Gastroesophageal sphincter (tissue), 3 donors: Measurements from ENCODE around the gene UST.

Experiments
- CTCF ChIP-seq, 4 experiments: fragments of 200-600 bp in 2 of 4; fragments of 450-650 bp in 2 of 4; sonication (generic) in 1 of 4; IDR thresholded peaks; one replicate each; pipeline ENCODE4 v1.5.1; 2017 to 2019; ENCODE audit warnings: antibody characterized with exemption in 4 of 4, mild to moderate bottlenecking in 2 of 4, moderate library complexity in 2 of 4
- POLR2A ChIP-seq, 2 donors: fragments of 450-650 bp; IDR thresholded peaks; one replicate each; pipeline ENCODE4 v1.6.1; 2017; ENCODE audit warnings: antibody characterized with exemption in 2 of 2, mild to moderate bottlenecking in 2 of 2, moderate library complexity in 1 of 2

- no peak for TF ChIP-seq CTCF (IDR thresholded peaks at IDR 0.05)
- no peak for TF ChIP-seq POLR2A (IDR thresholded peaks at IDR 0.05)
Measured at GRCh38 chr6:148842296-148843019, 95.6 kb downstream of the UST start.
